ENCODE measurements around the gene LAIR1. TPM values are rescaled to one million over a fixed set of nuclear protein-coding genes. Genes with fewer than 3 reads are reported as not detected.

LAIR1 gene
- total RNA-seq, 1 donor from 2014 or later, result not detected

- Histone ChIP-seq H3K9me3 (ENCODE audit: insufficient read depth, low read depth, low read length) (no peaks in the 10 kb centered on the region), H3K27ac (ENCODE audit: low read depth, low read length) (no peak overlapping the region), H3K4me3 (ENCODE audit: insufficient read depth, low read depth, low read length) (no peak overlapping the region), H3K4me1 (ENCODE audit: insufficient read depth, low read length) (no peaks in the 10 kb centered on the region), H3K27me3 (ENCODE audit: insufficient read depth, low read length) (peaks cover 2% of the 10 kb centered on the region), H3K4me2 (ENCODE audit: low read length) (no peak overlapping the region), H3K9ac (ENCODE audit: low read length) (no peak overlapping the region), H4K20me1 (ENCODE audit: insufficient read depth, low read length) (no peaks in the 10 kb centered on the region), H2AFZ (ENCODE audit: low read depth, low read length) (no peak overlapping the region), H3K79me2 (ENCODE audit: insufficient read depth, low read length) (no peaks in the 10 kb centered on the region), H3K36me3 (ENCODE audit: insufficient read depth, low read length) (no peaks in the 10 kb centered on the region)
- Mint-ChIP-seq H3K9me3 (ENCODE audit: unreplicated experiment) (no peaks in the 10 kb centered on the region), H3K36me3 (ENCODE audit: low read depth, unreplicated experiment) (no peaks in the 10 kb centered on the region), H3K27ac (ENCODE audit: unreplicated experiment) (no peak overlapping the region), H3K4me1 (ENCODE audit: low read depth, unreplicated experiment) (no peaks in the 10 kb centered on the region), H3K4me3 (ENCODE audit: unreplicated experiment) (no peak overlapping the region), H3K27me3 (ENCODE audit: low read depth, unreplicated experiment) (peaks cover 15% of the 10 kb centered on the region)
- no peak for FAIRE-seq
- TF ChIP-seq, protein P1, sequence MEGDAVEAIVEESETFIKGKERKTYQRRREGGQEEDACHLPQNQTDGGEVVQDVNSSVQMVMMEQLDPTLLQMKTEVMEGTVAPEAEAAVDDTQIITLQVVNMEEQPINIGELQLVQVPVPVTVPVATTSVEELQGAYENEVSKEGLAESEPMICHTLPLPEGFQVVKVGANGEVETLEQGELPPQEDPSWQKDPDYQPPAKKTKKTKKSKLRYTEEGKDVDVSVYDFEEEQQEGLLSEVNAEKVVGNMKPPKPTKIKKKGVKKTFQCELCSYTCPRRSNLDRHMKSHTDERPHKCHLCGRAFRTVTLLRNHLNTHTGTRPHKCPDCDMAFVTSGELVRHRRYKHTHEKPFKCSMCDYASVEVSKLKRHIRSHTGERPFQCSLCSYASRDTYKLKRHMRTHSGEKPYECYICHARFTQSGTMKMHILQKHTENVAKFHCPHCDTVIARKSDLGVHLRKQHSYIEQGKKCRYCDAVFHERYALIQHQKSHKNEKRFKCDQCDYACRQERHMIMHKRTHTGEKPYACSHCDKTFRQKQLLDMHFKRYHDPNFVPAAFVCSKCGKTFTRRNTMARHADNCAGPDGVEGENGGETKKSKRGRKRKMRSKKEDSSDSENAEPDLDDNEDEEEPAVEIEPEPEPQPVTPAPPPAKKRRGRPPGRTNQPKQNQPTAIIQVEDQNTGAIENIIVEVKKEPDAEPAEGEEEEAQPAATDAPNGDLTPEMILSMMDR (IDR thresholded peaks at IDR 0.05; ENCODE audit: insufficient read depth, low read depth, low read length), result no peak
- TF ChIP-seq EZH2 (IDR thresholded peaks at IDR 0.05; ENCODE audit: insufficient read depth, low read length), result no peak
- DNase-seq (ENCODE audit: low read depth), result no peak
Measured at GRCh38 chr19:54355675-54356074, 9.1 kb downstream of the LAIR1 start.

DNA sequence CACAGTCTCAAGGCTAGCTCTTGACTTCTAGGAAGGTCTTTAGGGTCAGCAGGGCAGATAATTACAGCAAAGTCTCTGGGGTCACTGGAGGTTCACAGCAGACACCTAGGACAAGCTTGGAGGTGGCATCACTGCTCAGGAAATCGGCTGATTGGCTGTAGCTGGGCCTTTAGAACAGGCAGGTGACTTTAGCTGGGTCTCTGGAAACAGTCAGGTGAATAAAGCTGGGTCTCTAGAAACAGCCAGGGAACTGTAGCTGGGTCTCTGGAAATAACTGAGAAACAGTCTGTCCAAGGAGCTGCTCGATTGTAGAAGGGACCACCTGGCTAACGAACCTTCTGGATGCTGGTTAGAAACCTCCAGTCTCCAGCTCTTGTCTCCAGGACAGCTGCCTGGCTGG is 10.0 kb downstream of the LAIR1 start:
- Histone ChIP-seq H3K4me3 (ENCODE audit: insufficient read depth, low read depth, low read length) (no peak overlapping the region), H3K4me2 (ENCODE audit: low read length) (no peak overlapping the region), H3K36me3 (ENCODE audit: insufficient read depth, low read length) (no peaks in the 10 kb centered on the region), H2AFZ (ENCODE audit: low read depth, low read length) (no peak overlapping the region), H3K27ac (ENCODE audit: low read depth, low read length) (no peak overlapping the region), H4K20me1 (ENCODE audit: insufficient read depth, low read length) (no peaks in the 10 kb centered on the region), H3K27me3 (ENCODE audit: insufficient read depth, low read length) (peaks cover 2% of the 10 kb centered on the region), H3K4me1 (ENCODE audit: insufficient read depth, low read length) (no peaks in the 10 kb centered on the region), H3K9me3 (ENCODE audit: insufficient read depth, low read depth, low read length) (no peaks in the 10 kb centered on the region), H3K79me2 (ENCODE audit: insufficient read depth, low read length) (no peaks in the 10 kb centered on the region), H3K9ac (ENCODE audit: low read length) (no peak overlapping the region)
- Mint-ChIP-seq H3K9me3 (ENCODE audit: unreplicated experiment) (no peaks in the 10 kb centered on the region), H3K4me3 (ENCODE audit: unreplicated experiment) (no peak overlapping the region), H3K36me3 (ENCODE audit: low read depth, unreplicated experiment) (no peaks in the 10 kb centered on the region), H3K27ac (ENCODE audit: unreplicated experiment) (no peak overlapping the region), H3K27me3 (ENCODE audit: low read depth, unreplicated experiment) (peaks cover 15% of the 10 kb centered on the region), H3K4me1 (ENCODE audit: low read depth, unreplicated experiment) (no peaks in the 10 kb centered on the region)
- TF ChIP-seq, protein P1 (IDR thresholded peaks at IDR 0.05; ENCODE audit: insufficient read depth, low read depth, low read length), result no peak
- no peak for TF ChIP-seq EZH2 (IDR thresholded peaks at IDR 0.05; ENCODE audit: insufficient read depth, low read length)
- no peak for FAIRE-seq
- no peak for DNase-seq (ENCODE audit: low read depth)

GRCh38 chr19:54352546-54352945 is 12.2 kb downstream of the LAIR1 start:
- Histone ChIP-seq H3K79me2 (ENCODE audit: insufficient read depth, low read length) (no peaks in the 10 kb centered on the region), H3K9me3 (ENCODE audit: insufficient read depth, low read depth, low read length) (no peaks in the 10 kb centered on the region), H3K27ac (ENCODE audit: low read depth, low read length) (no peak overlapping the region), H3K4me2 (ENCODE audit: low read length) (no peak overlapping the region), H3K9ac (ENCODE audit: low read length) (no peak overlapping the region), H3K36me3 (ENCODE audit: insufficient read depth, low read length) (no peaks in the 10 kb centered on the region), H3K4me3 (ENCODE audit: insufficient read depth, low read depth, low read length) (no peak overlapping the region), H3K27me3 (ENCODE audit: insufficient read depth, low read length) (peaks cover 2% of the 10 kb centered on the region), H3K4me1 (ENCODE audit: insufficient read depth, low read length) (no peaks in the 10 kb centered on the region), H2AFZ (ENCODE audit: low read depth, low read length) (no peak overlapping the region), H4K20me1 (ENCODE audit: insufficient read depth, low read length) (no peaks in the 10 kb centered on the region)
- H3K4me1 Mint-ChIP-seq (ENCODE audit: low read depth, unreplicated experiment), result no peaks in the 10 kb centered on the region
- FAIRE-seq (no peak), DNase-seq (ENCODE audit: low read depth) (no peak)
- peaks cover 4% of the 10 kb centered on the region for H3K9me3 Mint-ChIP-seq (ENCODE audit: unreplicated experiment)
- no peak overlapping the region for H3K27ac Mint-ChIP-seq (ENCODE audit: unreplicated experiment)
- no peak overlapping the region for H3K4me3 Mint-ChIP-seq (ENCODE audit: unreplicated experiment)
- TF ChIP-seq, protein P1 (IDR thresholded peaks at IDR 0.05; ENCODE audit: insufficient read depth, low read depth, low read length), result no peak
- no peak for TF ChIP-seq EZH2 (IDR thresholded peaks at IDR 0.05; ENCODE audit: insufficient read depth, low read length)
- H3K27me3 Mint-ChIP-seq (ENCODE audit: low read depth, unreplicated experiment), result peaks cover 29% of the 10 kb centered on the region
- no peaks in the 10 kb centered on the region for H3K36me3 Mint-ChIP-seq (ENCODE audit: low read depth, unreplicated experiment)

All from astrocyte (in vitro differentiated cells and primary cell).